Activated T-cell treated with anti-CD3 and anti-CD28 coated beads for 4 hours (primary cell): ENCODE data around the gene BOD1L1.

Experiments
- DNase-seq: peaks from one replicate; pipeline ENCODE4 v3.0.0-alpha.2; 2020

BOD1L1 gene

GRCh38 chr4:13627606-13628311 is at the start of gene BOD1L1:
TSS of gene BOD1L1 (minus strand) at chr4:13627725. CDS start at chr4:13627587, 138 bp downstream.
- DNase-seq = peak; percentile 61

GRCh38 chr4:13674971-13675370 is 47.4 kb upstream of the BOD1L1 start:
- no peak for DNase-seq

DNA sequence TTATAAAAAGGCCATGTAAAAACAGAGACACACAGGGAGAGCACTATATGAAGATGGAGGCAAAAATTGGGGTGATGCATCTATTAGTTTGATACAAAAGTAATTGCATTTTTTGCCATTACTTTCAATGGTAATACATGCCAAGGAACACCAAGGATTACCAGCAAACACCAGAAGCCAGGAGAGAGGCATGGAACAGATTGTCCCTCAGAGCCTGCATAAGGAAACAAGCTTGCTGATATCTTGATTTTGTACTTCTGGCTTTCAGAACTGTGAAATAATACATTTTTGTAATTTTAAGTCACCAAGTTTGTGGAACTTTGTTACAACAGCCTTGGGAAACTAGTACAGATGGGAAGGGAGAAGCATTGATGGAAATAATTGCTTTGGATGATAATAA is 45.6 kb upstream of the BOD1L1 start:
- DNase-seq = no peak

- no peak for DNase-seq
These were observed 43.1 kb upstream of the BOD1L1 start for GRCh38 chr4:13670456-13671160.

- DNase-seq = no peak
These were observed 38.5 kb upstream of the BOD1L1 start for GRCh38 chr4:13665701-13666660.

DNA sequence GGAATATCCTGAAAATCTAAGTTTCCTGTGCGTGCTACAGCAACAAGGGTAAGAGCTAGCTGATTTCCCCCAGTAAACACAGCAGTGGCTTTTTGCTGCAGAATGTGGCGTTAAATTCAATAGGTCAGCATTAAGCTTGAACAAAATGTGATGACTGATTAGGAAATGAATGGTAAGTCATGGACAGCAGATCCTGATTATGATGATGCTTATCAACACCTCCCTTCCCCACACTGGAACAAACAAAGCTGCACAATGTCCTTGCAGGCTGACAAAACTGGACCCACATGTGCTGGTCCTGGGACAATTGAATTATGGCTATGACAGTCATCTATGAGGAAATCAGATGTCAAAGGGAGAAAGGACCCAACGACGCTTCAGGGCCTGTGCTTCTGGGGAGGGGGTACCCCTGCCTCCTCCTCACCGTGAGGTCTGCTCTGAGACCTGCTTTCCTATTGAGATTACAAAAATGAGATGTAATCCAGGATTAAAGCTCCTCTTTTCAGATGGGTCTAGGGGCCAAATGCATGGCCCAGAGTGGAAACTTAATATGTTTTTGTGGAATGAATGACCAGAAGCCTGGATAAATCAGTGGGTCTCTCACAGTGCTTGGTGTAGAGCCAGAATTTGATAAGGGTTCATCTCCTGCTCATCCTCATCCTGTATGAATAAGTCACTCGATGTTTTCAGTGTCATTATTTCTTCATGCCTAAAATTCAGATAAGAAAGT is 32.0 kb upstream of the BOD1L1 start:
- no peak for DNase-seq

GRCh38 chr4:13656569-13657405 is 29.3 kb upstream of the BOD1L1 start:
- peak; percentile 71 for DNase-seq

DNA sequence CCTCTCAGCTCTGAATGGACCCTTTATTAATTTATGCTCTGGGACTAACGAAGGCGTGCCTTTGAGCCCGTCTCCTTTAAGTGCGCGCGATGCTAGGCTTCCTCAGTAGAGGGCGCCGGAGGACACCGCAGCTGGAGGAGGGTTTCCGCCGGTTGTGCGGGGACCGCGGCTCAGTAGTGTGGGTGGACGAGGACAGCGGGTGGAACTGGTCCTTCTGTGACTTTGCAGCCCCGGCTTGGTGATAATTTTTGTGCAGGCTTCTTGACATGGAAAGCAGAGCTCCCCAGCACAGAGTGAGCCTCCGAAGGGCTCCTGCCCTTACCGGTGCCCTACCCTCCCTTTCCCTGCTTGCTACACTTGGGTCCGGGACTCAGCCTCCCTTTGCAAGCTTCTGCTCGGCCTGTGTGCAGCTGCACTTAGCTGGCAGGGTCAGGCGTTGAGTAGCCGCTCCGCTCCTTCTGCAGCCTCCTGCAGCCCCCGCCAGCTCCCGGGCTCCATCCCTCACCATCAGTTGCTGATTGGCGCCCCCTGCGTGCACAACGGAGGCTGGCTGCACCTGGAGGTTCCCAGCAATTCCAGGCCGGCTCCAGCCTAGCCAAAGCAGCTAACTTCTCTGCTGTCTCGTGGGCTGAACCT is 26.8 kb upstream of the BOD1L1 start:
- peak; percentile 70 for DNase-seq

- DNase-seq = no peak
These were observed 26.2 kb upstream of the BOD1L1 start for GRCh38 chr4:13653766-13654161.

DNA sequence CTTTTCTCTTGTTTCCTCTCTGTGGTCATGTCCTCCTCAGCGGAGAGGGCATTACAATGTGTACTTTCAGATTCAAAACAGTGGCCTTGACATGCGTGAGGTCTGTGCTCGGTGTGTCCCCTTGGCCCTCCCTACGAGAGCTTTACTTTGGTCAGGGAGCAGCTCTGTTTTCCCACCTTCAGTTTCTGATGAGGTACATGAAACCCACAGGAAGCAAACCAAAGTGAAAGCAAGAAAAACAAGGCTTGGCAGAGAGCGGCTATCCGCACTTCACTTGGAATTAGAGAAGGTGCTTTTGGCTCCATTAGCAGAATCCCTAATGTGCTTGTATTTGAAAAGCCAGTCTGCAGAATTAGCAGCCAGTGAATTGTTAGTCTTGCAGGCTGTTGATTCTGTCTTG is 19.5 kb upstream of the BOD1L1 start:
- DNase-seq = no peak

GRCh38 chr4:13645075-13645474 is 17.6 kb upstream of the BOD1L1 start:
- DNase-seq = no peak

GRCh38 chr4:13642170-13642950 is 14.8 kb upstream of the BOD1L1 start:
- DNase-seq = no peak

DNA sequence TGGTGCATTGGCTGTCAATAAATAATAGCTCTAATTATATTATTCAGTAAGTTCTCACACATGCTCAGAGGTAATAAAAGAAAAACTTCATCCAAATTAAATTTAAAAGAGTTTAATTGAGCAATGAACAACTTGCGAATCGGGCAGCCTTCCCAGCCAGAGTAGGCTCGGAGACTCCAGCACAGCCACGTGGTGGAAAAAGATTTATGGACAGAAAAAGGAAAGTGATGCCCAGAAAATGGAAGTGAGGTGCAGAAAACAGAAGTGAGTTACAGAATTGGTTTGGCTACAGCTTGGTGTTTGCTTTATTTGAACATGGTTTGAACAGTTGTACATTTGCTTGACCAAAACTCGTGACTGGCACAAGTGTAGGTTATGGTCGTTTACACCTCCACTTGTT is 13.6 kb upstream of the BOD1L1 start:
- DNase-seq = no peak

DNA sequence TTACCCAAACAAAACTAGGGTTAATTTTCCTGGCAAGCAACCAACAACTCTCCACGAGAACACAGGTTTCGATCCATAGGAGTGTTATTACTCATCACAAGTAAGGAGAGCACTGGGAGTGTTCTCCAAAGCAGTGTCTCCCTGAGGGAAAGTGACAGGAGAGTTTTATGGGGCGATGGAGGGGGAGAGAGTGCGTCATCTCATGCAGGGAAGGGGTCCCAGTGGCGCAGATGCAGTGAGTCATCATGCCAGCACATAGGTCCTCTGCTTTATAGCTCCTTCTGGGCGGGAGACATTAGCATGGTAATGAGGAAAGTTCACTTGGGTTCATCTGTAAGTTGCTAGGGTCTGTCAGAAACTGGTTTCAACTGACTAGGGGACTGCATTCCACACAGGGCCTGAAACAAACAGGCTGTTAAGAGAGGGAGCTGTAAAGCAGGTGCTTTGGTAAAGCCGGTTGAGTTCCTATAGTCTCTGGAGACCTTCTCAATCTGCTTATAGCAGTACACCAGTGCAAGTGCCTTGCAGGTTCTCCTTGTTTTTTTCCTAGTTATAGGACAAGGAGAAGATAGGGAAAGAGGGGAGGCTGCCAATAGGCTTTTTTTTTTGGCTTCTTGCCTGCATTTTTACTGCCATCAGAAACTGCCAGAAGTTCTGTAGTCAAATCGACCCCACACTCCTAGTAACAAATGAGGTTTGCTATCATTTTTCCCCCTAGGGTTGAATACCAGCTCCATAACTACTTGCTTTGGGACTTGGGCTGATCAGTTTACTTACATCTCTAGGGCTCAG is 12.8 kb upstream of the BOD1L1 start:
- no peak for DNase-seq

- no peak for DNase-seq
These were observed 7.8 kb upstream of the BOD1L1 start for GRCh38 chr4:13635286-13635799.

GRCh38 chr4:13633671-13634070 is 6.1 kb upstream of the BOD1L1 start:
- no peak for DNase-seq

- DNase-seq = peak; percentile 9
These were observed 333 bp downstream of the BOD1L1 start for GRCh38 chr4:13627178-13627605.

DNA sequence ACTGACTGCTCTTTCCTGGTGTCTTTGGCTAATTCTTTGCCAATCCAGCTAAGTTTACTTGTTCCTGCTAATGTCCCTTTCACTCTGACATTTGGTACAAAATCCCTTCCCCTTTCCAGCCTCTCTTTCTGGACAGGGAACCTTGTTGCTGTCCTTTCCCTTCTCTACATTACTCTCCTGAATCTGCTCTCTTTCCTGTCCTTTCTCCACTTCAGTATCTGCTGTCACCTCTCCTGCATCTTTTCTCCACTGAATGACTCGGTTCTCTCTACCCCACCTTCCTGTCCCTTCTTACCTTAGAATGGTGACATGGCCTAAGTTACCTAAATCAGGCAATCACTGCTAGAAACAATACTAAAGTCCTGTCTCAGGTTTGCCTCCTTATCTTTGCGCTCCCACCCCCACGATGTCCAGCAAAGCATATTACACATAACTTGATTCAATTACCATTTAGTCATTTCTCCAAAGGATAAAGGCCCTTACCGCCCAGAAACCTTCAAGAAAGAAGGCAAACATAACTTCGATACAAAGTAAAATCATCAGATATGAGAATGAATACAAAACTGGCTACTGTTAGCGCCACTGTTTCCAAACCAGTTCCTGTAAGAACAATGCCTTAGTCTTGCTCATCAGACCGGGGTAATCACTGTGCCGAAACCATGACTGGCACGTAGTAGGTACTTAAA is 890 bp downstream of the BOD1L1 start:
- no peak for DNase-seq
